ENCODE data around the gene NTRK3.

The NTRK3 gene

GRCh38 chr15:87818756-87819155 lies 437.8 kb downstream of the NTRK3 start:
- no peak for DNase-seq (ENCODE audit: low read depth)

- DNase-seq (ENCODE audit: low read depth) = no peak
These were observed 439.0 kb downstream of the NTRK3 start for GRCh38 chr15:87817553-87817952.

- DNase-seq (ENCODE audit: low read depth) = peak; percentile 64
These were observed 439.7 kb downstream of the NTRK3 start for GRCh38 chr15:87816811-87817210.

GRCh38 chr15:87816016-87816415 lies 440.5 kb downstream of the NTRK3 start:
- DNase-seq (ENCODE audit: low read depth) = no peak

Measured in stromal cell of bone marrow (primary cell).